Muscle of leg (tissue), 11 donors: ENCODE results near the gene SHKBP1. TPM values are rescaled to one million over a fixed set of nuclear protein-coding genes. Genes with fewer than 3 reads are reported as not detected.

Source experiments
- DNase-seq: peaks from one replicate; pipeline ENCODE4 v3.0.0; 2013
- H3K27ac ChIP-seq: one replicate; pipeline ENCODE4 v1.5.1; 2013; ENCODE audit warnings: mild to moderate bottlenecking, low read length, control low read depth
- H3K27me3 ChIP-seq: one replicate; pipeline ENCODE4 v1.6.1; 2013; ENCODE audit warnings: low read length; ENCODE audit not compliant: control insufficient read depth, insufficient read depth
- H3K36me3 ChIP-seq: one replicate; pipeline ENCODE4 v1.6.1; 2013; ENCODE audit warnings: low read length; ENCODE audit not compliant: control insufficient read depth, insufficient read depth
- H3K4me1 ChIP-seq: one replicate; pipeline ENCODE4 v1.6.1; 2013; ENCODE audit warnings: low read length; ENCODE audit not compliant: control insufficient read depth, insufficient read depth
- H3K4me3 ChIP-seq: one replicate; pipeline ENCODE4 v1.5.1; 2013; ENCODE audit warnings: low read length, control low read depth
- H3K9me3 ChIP-seq: replicated peaks from 2 replicates; pipeline ENCODE4 v1.6.1; 2013; ENCODE audit warnings: low read depth, low read length; ENCODE audit not compliant: control insufficient read depth
- WGBS: methylation state at CpG from one replicate; pipeline ENCODE4 v1.1.5; 2013; ENCODE audit warnings: missing lambda C conversion rate; ENCODE audit not compliant: insufficient coverage; 5-methylcytosine and 5-hydroxymethylcytosine counted together
- polyA plus RNA-seq, 8 donors: library from polyadenylated mRNA; unstranded; fragments of 120-200 nt; gene quantifications; one replicate each; pipeline versions ENCODE4 v1.2.1 to v1.2.3, GENCODE V29; 2013; ENCODE audit warnings: inconsistent platforms in 1 of 8, low replicate concordance in 1 of 8; ENCODE audit not compliant: insufficient read length in 8 of 8, insufficient read depth in 1 of 8
- total RNA-seq: library from RNA; stranded (reverse); fragments of 120-200 nt; gene quantifications from one replicate; pipeline ENCODE4 v1.2.4, GENCODE V29; 2013

SHKBP1 gene
- total and polyA plus RNA-seq, 9 donors: 8.2 to 29.8 (median 21.3) TPM

- peak; percentile 57 for DNase-seq
- Histone ChIP-seq H3K4me3 (no peak overlapping the region), H3K4me1 (peaks cover 71% of the 10 kb centered on the region), H3K27ac (peak overlapping the region; percentile 76), H3K36me3 (no peaks in the 10 kb centered on the region), H3K27me3 (peaks cover 64% of the 10 kb centered on the region), H3K9me3 (no peaks in the 10 kb centered on the region)
- 19% methylated on average over 9 of the region's 9 CpGs for WGBS
Measured at GRCh38 chr19:40599331-40599901, 22.7 kb downstream of the SHKBP1 start.

GRCh38 chr19:40599902-40600569, 23.4 kb downstream of the SHKBP1 start:
- DNase-seq: peak; percentile 54
- peaks cover 78% of the 10 kb centered on the region for H3K4me1 ChIP-seq
- peak overlapping the region; percentile 76 for H3K27ac ChIP-seq
- no peaks in the 10 kb centered on the region for H3K36me3 ChIP-seq
- no peaks in the 10 kb centered on the region for H3K9me3 ChIP-seq
- H3K27me3 ChIP-seq: peaks cover 69% of the 10 kb centered on the region
- H3K4me3 ChIP-seq: no peak overlapping the region
- 10% methylated on average over 37 of the region's 43 CpGs for WGBS

- no peaks in the 10 kb centered on the region for H3K36me3 ChIP-seq
- H3K9me3 ChIP-seq: no peaks in the 10 kb centered on the region
- DNase-seq: peak; percentile 83
- peaks cover 84% of the 10 kb centered on the region for H3K4me1 ChIP-seq
- WGBS: 20% methylated on average over 9 of the region's 13 CpGs
- no peak overlapping the region for H3K4me3 ChIP-seq
- peaks cover 72% of the 10 kb centered on the region for H3K27me3 ChIP-seq
- peak overlapping the region; percentile 76 for H3K27ac ChIP-seq
Measured at GRCh38 chr19:40600570-40601133, 24.0 kb downstream of the SHKBP1 start.

- 2% methylated on average over 52 of the region's 82 CpGs for WGBS
Measured at GRCh38 chr19:40601134-40601974, 24.7 kb downstream of the SHKBP1 start, which contains the start of gene LTBP4. Gene LTBP4, plus strand, starts transcription at chr19:40601369. Its CDS starts 19 bp downstream, at chr19:40601388.

GRCh38 chr19:40603071-40603388, 26.4 kb downstream of the SHKBP1 start:
- no CpG with 5 or more reads among the region's 2 CpGs for WGBS
- DNase-seq: no peak
- Histone ChIP-seq H3K4me3 (peak overlapping the region; percentile 64), H3K4me1 (peaks cover 87% of the 10 kb centered on the region), H3K9me3 (no peaks in the 10 kb centered on the region), H3K27ac (peak overlapping the region; percentile 98), H3K36me3 (no peaks in the 10 kb centered on the region), H3K27me3 (peaks cover 76% of the 10 kb centered on the region)

More at GRCh38 chr19:40601134-40601974, 24.7 kb downstream of the SHKBP1 start, which contains the start of gene LTBP4:
- H3K27me3 ChIP-seq: peaks cover 75% of the 10 kb centered on the region
- H3K36me3 ChIP-seq: no peaks in the 10 kb centered on the region
- H3K27ac ChIP-seq: peak within 1 kb of the TSS; percentile 98
- H3K9me3 ChIP-seq: no peaks in the 10 kb centered on the region
- DNase-seq: peak; percentile 75
- peak within 1 kb of the TSS; percentile 64 for H3K4me3 ChIP-seq
- H3K4me1 ChIP-seq: peaks cover 91% of the 10 kb centered on the region

- H3K9me3 ChIP-seq: no peaks in the 10 kb centered on the region
- peak overlapping the region; percentile 64 for H3K4me3 ChIP-seq
- peaks cover 72% of the 10 kb centered on the region for H3K27me3 ChIP-seq
- H3K36me3 ChIP-seq: no peaks in the 10 kb centered on the region
- peak overlapping the region; percentile 98 for H3K27ac ChIP-seq
- DNase-seq: peak; percentile 99
- peaks cover 82% of the 10 kb centered on the region for H3K4me1 ChIP-seq
- 1% methylated on average over 35 of the region's 43 CpGs for WGBS
Measured at GRCh38 chr19:40603389-40604170, 26.9 kb downstream of the SHKBP1 start.

- no peaks in the 10 kb centered on the region for H3K36me3 ChIP-seq
- peaks cover 78% of the 10 kb centered on the region for H3K4me1 ChIP-seq
- H3K4me3 ChIP-seq: peak overlapping the region; percentile 64
- DNase-seq: no peak
- no peaks in the 10 kb centered on the region for H3K9me3 ChIP-seq
- WGBS: 12% methylated on average over 18 of the region's 18 CpGs
- peaks cover 68% of the 10 kb centered on the region for H3K27me3 ChIP-seq
- H3K27ac ChIP-seq: peak overlapping the region; percentile 98
Measured at GRCh38 chr19:40604171-40604646, 27.5 kb downstream of the SHKBP1 start.

- 46% methylated on average over 26 of the region's 29 CpGs for WGBS
- no peaks in the 10 kb centered on the region for H3K9me3 ChIP-seq
- peaks cover 68% of the 10 kb centered on the region for H3K27me3 ChIP-seq
- peak; percentile 49 for DNase-seq
- peak overlapping the region; percentile 42 for H3K27ac ChIP-seq
- peak overlapping the region; percentile 31 for H3K4me3 ChIP-seq
- peaks cover 79% of the 10 kb centered on the region for H3K4me1 ChIP-seq
- no peaks in the 10 kb centered on the region for H3K36me3 ChIP-seq
Measured at GRCh38 chr19:40604647-40605215, 28.1 kb downstream of the SHKBP1 start.
